Duodenal mucosa (tissue), 2 donors: Measurements from ENCODE around the gene MCUB.

Experiments used
- H3K27ac ChIP-seq: one replicate; pipeline ENCODE4 v1.7.0; 2013; ENCODE audit warnings: low read depth, low read length
- H3K27me3 ChIP-seq, 2 donors: one replicate each; pipeline ENCODE4 v1.7.0; 2013; ENCODE audit warnings: low read length in 2 of 2, control low read depth in 1 of 2; ENCODE audit not compliant: insufficient read depth in 2 of 2, control insufficient read depth in 1 of 2
- H3K36me3 ChIP-seq, 2 donors: one replicate each; pipeline ENCODE4 v1.7.0; 2013; ENCODE audit warnings: low read length in 2 of 2, control low read depth in 1 of 2; ENCODE audit not compliant: insufficient read depth in 2 of 2, control insufficient read depth in 1 of 2
- H3K4me1 ChIP-seq, 2 donors: one replicate each; pipeline ENCODE4 v1.7.0; 2013; ENCODE audit warnings: low read length in 2 of 2, control low read depth in 1 of 2; ENCODE audit not compliant: insufficient read depth in 2 of 2, control insufficient read depth in 1 of 2
- H3K4me3 ChIP-seq, 2 donors: one replicate each; pipeline ENCODE4 v1.7.0; 2013; ENCODE audit warnings: low read length in 2 of 2, low read depth in 1 of 2
- H3K9ac ChIP-seq, 2 donors: one replicate each; pipeline ENCODE4 v1.7.0; 2013; ENCODE audit warnings: low read length in 2 of 2, low read depth in 1 of 2
- H3K9me3 ChIP-seq, 2 donors: one replicate each; pipeline ENCODE4 v1.7.0; 2013; ENCODE audit warnings: low read length in 2 of 2, control low read depth in 1 of 2; ENCODE audit not compliant: control insufficient read depth in 1 of 2

The MCUB gene

GRCh38 chr4:109622626-109623025 is 62.6 kb downstream of the MCUB start:
- Histone ChIP-seq H3K27ac (no peak overlapping the region), H3K27me3 (no peaks in the 10 kb centered on the region), H3K36me3 (no peaks in the 10 kb centered on the region), H3K9me3 (no peaks in the 10 kb centered on the region), H3K9ac (no peak overlapping the region), H3K4me3 (peak overlapping the region in 1 of 2 donors; percentile 34), H3K4me1 (peaks cover 0 to 8% of the 10 kb centered on the region in 2 donors)

DNA sequence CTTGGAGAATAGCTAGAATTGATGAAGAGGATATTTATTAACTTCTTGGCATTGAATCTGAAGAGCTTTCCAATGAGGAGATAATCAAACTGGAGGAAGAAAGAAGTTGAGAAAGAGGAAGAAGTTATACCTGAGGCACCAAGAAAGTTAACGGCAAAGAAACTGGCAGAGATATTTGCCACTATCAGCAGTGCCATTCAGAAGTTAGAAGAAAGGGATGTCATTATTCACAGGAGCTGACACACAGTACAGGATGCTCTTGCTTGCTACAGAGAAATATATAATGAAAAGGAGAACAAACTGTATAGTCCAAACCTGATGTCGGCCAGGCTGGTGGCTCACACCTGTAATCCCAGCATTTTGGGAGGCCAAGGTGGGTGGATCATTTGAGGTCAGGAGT is 64.5 kb downstream of the MCUB start:
- no peak overlapping the region for H3K9ac ChIP-seq
- H3K36me3 ChIP-seq = no peaks in the 10 kb centered on the region
- no peak overlapping the region for H3K4me3 ChIP-seq
- H3K27ac ChIP-seq = no peak overlapping the region
- no peaks in the 10 kb centered on the region for H3K9me3 ChIP-seq
- peaks cover 0 to 8% of the 10 kb centered on the region in 2 donors for H3K4me1 ChIP-seq
- no peaks in the 10 kb centered on the region for H3K27me3 ChIP-seq

DNA sequence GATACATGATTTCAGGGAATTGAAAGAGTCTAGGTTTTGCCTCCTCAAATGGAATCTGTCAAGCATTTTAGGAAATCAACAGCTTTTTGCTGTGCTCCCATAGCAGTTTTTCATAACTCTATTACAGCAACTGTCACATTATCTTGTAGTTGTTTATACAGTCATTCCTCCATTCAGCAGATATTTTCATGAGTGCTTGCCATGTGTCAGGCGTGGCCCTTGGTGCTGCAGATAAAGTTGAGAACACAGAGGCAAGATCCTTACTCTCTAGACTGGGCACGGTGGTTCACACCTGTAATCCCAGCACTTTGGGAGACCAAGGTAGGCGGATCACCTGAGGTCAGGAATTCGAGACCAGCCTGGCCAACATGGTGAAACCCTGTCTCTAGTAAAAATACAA is 67.3 kb downstream of the MCUB start:
- no peak overlapping the region for H3K27ac ChIP-seq
- H3K9me3 ChIP-seq = no peaks in the 10 kb centered on the region
- no peaks in the 10 kb centered on the region for H3K36me3 ChIP-seq
- H3K27me3 ChIP-seq = no peaks in the 10 kb centered on the region
- H3K4me3 ChIP-seq = no peak overlapping the region
- H3K4me1 ChIP-seq = peaks cover 7 to 22% of the 10 kb centered on the region in 2 donors
- H3K9ac ChIP-seq = no peak overlapping the region

DNA sequence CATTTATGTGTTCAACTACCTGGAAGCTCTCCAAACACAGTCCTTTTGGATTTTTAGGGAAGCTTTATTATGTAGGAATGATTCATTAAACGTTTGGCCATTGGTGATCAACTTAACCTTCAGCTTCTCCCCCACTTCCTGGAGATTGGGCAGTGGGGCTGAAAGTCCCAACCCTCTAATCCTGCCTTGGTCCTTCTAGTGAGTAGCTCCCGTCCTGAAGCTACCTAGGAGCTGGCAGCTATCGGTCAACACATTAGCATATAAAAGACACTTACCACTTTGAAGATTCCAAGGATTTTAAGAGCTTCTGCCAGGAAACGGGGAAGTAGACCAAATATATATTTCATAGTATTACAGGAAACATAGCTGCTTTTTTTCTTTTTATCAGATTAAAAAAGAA is 69.7 kb downstream of the MCUB start:
- H3K9me3 ChIP-seq = no peaks in the 10 kb centered on the region
- H3K36me3 ChIP-seq = no peaks in the 10 kb centered on the region
- peaks cover 7 to 14% of the 10 kb centered on the region in 2 donors for H3K4me1 ChIP-seq
- no peak overlapping the region for H3K27ac ChIP-seq
- H3K9ac ChIP-seq = no peak overlapping the region
- no peaks in the 10 kb centered on the region for H3K27me3 ChIP-seq
- H3K4me3 ChIP-seq = no peak overlapping the region

GRCh38 chr4:109631532-109632108 is 71.6 kb downstream of the MCUB start:
- Histone ChIP-seq H3K4me1 (peaks cover 7 to 14% of the 10 kb centered on the region in 2 donors), H3K27me3 (no peaks in the 10 kb centered on the region), H3K36me3 (no peaks in the 10 kb centered on the region), H3K9me3 (no peaks in the 10 kb centered on the region), H3K4me3 (peak overlapping the region; percentile 13 to 30), H3K9ac (no peak overlapping the region), H3K27ac (no peak overlapping the region)

DNA sequence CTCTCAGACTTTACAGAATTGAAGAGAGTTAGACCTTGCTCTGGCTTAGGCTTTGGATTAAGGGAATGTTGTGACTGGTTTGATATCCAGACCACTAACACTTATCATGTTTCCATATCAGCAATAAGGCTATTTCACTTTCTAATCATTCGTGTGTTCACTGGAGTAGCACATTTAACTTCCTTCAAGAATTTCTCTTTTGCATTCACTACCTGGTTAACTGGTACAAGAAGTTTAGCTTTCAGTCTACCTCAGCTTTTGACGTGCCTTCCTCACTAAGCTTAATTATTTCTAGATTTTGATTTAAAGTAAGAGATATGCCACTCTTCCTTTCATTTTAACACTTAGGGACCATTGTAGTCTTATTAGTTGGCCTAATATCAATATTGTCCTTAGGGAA is 80.6 kb downstream of the MCUB start:
- Histone ChIP-seq H3K9me3 (no peaks in the 10 kb centered on the region), H3K4me1 (no peaks in the 10 kb centered on the region), H3K9ac (no peak overlapping the region), H3K27ac (no peak overlapping the region), H3K4me3 (no peak overlapping the region), H3K27me3 (no peaks in the 10 kb centered on the region), H3K36me3 (no peaks in the 10 kb centered on the region)

DNA sequence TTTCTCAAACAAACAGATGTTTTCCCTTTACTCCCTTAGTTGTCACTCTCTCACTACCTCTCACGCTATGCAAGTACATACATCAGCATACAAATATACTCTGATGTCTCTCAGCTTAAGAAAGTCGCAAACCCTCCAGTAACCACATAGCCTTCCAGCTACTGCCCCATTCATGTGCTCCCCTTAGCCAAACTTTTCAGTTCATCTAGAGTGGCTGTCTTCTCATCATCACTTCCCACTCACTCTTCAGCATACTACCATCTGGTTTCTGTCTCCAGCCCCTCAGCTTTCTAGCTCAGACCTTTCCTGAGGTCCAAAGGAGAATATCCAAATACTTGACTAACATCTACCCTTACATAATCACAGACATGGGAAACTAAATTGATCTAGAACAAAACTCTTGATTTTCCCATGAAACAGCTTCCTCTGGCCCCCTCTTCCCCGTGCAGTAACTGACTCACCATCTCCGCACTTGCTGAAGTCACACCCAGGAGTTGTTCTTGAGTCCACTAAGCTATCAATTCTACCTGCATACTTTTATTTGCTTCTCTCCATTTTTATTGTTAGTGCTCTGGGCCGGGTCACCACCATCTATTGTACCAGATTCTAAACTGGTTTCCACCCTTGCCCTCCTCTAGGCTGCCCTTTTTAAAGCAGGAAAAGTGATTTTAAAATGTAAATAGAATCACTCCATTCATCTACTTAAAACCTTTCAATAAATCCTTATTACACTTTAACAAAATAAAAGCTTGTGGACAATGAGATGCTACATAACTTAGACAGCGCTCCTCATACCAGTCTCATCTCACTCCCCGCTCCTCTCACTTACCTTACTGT is 86.0 kb downstream of the MCUB start:
- Histone ChIP-seq H3K4me1 (no peaks in the 10 kb centered on the region), H3K9me3 (peaks cover 0 to 5% of the 10 kb centered on the region in 2 donors), H3K27me3 (no peaks in the 10 kb centered on the region), H3K9ac (no peak overlapping the region), H3K36me3 (no peaks in the 10 kb centered on the region), H3K4me3 (no peak overlapping the region), H3K27ac (no peak overlapping the region)

- Histone ChIP-seq H3K27me3 (no peaks in the 10 kb centered on the region), H3K27ac (no peak overlapping the region), H3K36me3 (no peaks in the 10 kb centered on the region), H3K4me1 (no peaks in the 10 kb centered on the region), H3K9ac (no peak overlapping the region), H3K9me3 (peaks cover 0 to 5% of the 10 kb centered on the region in 2 donors), H3K4me3 (no peak overlapping the region)
Observed at GRCh38 chr4:109648266-109648996, 88.4 kb downstream of the MCUB start.

- H3K4me1 ChIP-seq = no peaks in the 10 kb centered on the region
- H3K4me3 ChIP-seq = no peak overlapping the region
- no peak overlapping the region for H3K27ac ChIP-seq
- H3K9me3 ChIP-seq = peaks cover 0 to 5% of the 10 kb centered on the region in 2 donors
- no peak overlapping the region for H3K9ac ChIP-seq
- no peaks in the 10 kb centered on the region for H3K36me3 ChIP-seq
- H3K27me3 ChIP-seq = no peaks in the 10 kb centered on the region
Observed at GRCh38 chr4:109648997-109649575, 89.0 kb downstream of the MCUB start.

- H3K4me3 ChIP-seq = no peak overlapping the region
- peaks cover 0 to 5% of the 10 kb centered on the region in 2 donors for H3K9me3 ChIP-seq
- H3K27ac ChIP-seq = no peak overlapping the region
- no peaks in the 10 kb centered on the region for H3K4me1 ChIP-seq
- H3K27me3 ChIP-seq = no peaks in the 10 kb centered on the region
- no peak overlapping the region for H3K9ac ChIP-seq
- no peaks in the 10 kb centered on the region for H3K36me3 ChIP-seq
Observed at GRCh38 chr4:109649872-109650271, 89.8 kb downstream of the MCUB start.
